ENCODE measurements around the gene SYPL2. TPM values are rescaled to one million over a fixed set of nuclear protein-coding genes. Genes with fewer than 3 reads are reported as not detected.

Gene SYPL2
- total and polyA plus RNA-seq, 4 donors: 0.14 to 4.7 (median 3.7) TPM

DNA sequence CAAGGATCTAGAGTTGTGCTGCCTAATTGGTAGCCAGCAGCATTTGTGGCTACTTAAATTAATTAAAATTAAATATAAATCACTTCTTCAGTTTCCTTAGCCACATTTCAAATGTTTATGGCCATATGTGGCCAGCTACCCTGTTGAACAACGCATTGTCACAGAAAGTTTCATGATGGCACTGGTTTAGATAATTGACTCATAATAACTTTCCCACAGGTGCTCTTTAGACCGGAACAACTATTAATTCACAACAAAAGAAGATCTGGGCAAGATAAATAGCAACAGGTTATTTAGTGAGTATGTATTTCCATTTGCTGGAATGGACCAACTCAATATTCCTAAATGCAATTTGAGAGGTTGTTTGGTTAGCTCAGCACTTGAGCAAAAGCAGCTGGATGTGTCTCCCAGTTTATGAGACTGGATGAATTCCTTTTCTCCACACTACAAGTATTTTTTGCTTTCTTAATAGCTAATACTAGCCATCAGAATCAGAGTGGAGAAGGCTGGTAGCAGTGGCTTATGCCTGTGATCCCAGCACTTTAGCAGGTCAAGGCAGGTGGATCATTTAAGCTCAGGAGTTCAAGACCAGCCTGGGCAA lies 46.9 kb downstream of the SYPL2 start:
- WGBS: 92% methylated on average over 2 of the region's 2 CpGs
- no peaks in the 10 kb centered on the region for H3K9me3 ChIP-seq (ENCODE audit: control insufficient read depth in 4 of 4, low read length in 3 of 4)
- TF ChIP-seq RAD21 (IDR thresholded peaks at IDR 0.05) (no peak), SP1 (IDR thresholded peaks at IDR 0.05) (no peak)
- TF ChIP-seq, protein P1, sequence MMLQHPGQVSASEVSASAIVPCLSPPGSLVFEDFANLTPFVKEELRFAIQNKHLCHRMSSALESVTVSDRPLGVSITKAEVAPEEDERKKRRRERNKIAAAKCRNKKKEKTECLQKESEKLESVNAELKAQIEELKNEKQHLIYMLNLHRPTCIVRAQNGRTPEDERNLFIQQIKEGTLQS (IDR thresholded peaks at IDR 0.05): no peak
- no peak for DNase-seq (ENCODE audit: low spot score)
- H3K9ac ChIP-seq (ENCODE audit: low read depth in 1 of 2, low read length in 2 of 2): no peak overlapping the region
- no peak overlapping the region for H3K27ac ChIP-seq (ENCODE audit: low read depth in 1 of 2, low read length in 2 of 2)
- H3K4me3 ChIP-seq (ENCODE audit: low read depth in 1 of 3, low read length in 3 of 3): no peak overlapping the region
- peaks cover 3 to 19% (median 9%) of the 10 kb centered on the region in 4 donors for H3K4me1 ChIP-seq (ENCODE audit: control insufficient read depth in 4 of 4, insufficient read depth in 4 of 4, low read length in 3 of 4)
- no peaks in the 10 kb centered on the region for H3K36me3 ChIP-seq (ENCODE audit: control insufficient read depth in 4 of 4, insufficient read depth in 3 of 4, low read depth in 1 of 4, low read length in 3 of 4)
- no peaks in the 10 kb centered on the region for H3K27me3 ChIP-seq (ENCODE audit: control insufficient read depth in 4 of 4, insufficient read depth in 4 of 4, low read length in 3 of 4)

DNA sequence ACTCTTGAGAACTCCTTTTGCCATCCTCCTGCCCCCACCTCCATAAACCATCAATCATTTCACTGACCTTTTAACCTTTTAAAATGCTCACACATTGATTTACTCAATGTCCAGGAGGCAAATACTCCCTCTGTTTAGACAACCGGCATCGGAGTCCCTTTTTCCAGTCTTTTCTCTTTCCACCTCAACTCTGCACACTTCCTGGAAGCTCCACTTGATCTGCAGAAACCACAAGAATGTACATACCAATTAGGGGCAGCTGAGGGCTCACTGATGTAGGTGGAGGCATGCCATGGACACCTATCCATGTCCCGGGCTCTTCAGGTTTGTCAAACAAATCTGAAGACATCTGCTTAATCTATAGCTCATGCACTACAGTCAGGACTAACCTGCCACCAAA lies 48.5 kb downstream of the SYPL2 start:
- Histone ChIP-seq H3K4me1 (ENCODE audit: control insufficient read depth in 4 of 4, insufficient read depth in 4 of 4, low read length in 3 of 4) (peaks cover 0 to 6% (median 5%) of the 10 kb centered on the region in 4 donors), H3K4me3 (ENCODE audit: low read depth in 1 of 3, low read length in 3 of 3) (no peak overlapping the region), H3K9me3 (ENCODE audit: control insufficient read depth in 4 of 4, low read length in 3 of 4) (no peaks in the 10 kb centered on the region), H3K9ac (ENCODE audit: low read depth in 1 of 2, low read length in 2 of 2) (no peak overlapping the region), H3K27me3 (ENCODE audit: control insufficient read depth in 4 of 4, insufficient read depth in 4 of 4, low read length in 3 of 4) (no peaks in the 10 kb centered on the region), H3K36me3 (ENCODE audit: control insufficient read depth in 4 of 4, insufficient read depth in 3 of 4, low read depth in 1 of 4, low read length in 3 of 4) (no peaks in the 10 kb centered on the region), H3K27ac (ENCODE audit: low read depth in 1 of 2, low read length in 2 of 2) (no peak overlapping the region)
- WGBS: 68% methylated on average over 3 of the region's 3 CpGs
- DNase-seq (ENCODE audit: low spot score): no peak
- TF ChIP-seq FOXA2 (IDR thresholded peaks at IDR 0.05) (no peak), GABPA (IDR thresholded peaks at IDR 0.05 in 1 of 2, conservative IDR thresholded peaks at IDR 0.05 in 1 of 2) (no peak), RXRA (IDR thresholded peaks at IDR 0.05) (no peak), NR2F2 (IDR thresholded peaks at IDR 0.05) (no peak), HNF4G (IDR thresholded peaks at IDR 0.05) (no peak)
- TF ChIP-seq, protein P2, sequence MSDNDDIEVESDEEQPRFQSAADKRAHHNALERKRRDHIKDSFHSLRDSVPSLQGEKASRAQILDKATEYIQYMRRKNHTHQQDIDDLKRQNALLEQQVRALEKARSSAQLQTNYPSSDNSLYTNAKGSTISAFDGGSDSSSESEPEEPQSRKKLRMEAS (IDR thresholded peaks at IDR 0.05): no peak
- TF ChIP-seq, protein P3, sequence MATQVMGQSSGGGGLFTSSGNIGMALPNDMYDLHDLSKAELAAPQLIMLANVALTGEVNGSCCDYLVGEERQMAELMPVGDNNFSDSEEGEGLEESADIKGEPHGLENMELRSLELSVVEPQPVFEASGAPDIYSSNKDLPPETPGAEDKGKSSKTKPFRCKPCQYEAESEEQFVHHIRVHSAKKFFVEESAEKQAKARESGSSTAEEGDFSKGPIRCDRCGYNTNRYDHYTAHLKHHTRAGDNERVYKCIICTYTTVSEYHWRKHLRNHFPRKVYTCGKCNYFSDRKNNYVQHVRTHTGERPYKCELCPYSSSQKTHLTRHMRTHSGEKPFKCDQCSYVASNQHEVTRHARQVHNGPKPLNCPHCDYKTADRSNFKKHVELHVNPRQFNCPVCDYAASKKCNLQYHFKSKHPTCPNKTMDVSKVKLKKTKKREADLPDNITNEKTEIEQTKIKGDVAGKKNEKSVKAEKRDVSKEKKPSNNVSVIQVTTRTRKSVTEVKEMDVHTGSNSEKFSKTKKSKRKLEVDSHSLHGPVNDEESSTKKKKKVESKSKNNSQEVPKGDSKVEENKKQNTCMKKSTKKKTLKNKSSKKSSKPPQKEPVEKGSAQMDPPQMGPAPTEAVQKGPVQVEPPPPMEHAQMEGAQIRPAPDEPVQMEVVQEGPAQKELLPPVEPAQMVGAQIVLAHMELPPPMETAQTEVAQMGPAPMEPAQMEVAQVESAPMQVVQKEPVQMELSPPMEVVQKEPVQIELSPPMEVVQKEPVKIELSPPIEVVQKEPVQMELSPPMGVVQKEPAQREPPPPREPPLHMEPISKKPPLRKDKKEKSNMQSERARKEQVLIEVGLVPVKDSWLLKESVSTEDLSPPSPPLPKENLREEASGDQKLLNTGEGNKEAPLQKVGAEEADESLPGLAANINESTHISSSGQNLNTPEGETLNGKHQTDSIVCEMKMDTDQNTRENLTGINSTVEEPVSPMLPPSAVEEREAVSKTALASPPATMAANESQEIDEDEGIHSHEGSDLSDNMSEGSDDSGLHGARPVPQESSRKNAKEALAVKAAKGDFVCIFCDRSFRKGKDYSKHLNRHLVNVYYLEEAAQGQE (IDR thresholded peaks at IDR 0.05): no peak

DNA sequence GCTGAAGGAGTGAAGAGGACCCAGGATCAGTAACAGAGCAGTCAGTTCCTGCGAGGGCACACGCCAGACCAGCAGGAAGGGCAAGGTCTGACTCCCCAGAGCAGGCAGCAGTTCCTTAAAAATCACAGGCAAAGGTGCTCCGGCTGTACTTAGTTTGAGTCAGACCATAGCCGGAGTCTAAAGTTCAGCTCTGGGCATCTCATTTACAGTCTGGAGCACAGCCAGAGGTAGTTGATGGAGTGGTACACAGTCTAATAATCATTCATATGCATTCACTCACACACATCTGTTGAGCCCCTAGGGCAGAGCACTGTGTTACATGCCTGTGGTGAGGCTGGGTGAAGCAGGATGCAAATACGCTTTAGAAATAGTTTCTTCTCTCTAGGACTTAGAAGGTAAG lies 50.5 kb downstream of the SYPL2 start:
- DNase-seq (ENCODE audit: low spot score): no peak

More for the DNA sequence above, 50.5 kb downstream of the SYPL2 start:
- Histone ChIP-seq H3K9me3 (ENCODE audit: control insufficient read depth in 4 of 4, low read length in 3 of 4) (no peaks in the 10 kb centered on the region), H3K27me3 (ENCODE audit: control insufficient read depth in 4 of 4, insufficient read depth in 4 of 4, low read length in 3 of 4) (no peaks in the 10 kb centered on the region), H3K4me1 (ENCODE audit: control insufficient read depth in 4 of 4, insufficient read depth in 4 of 4, low read length in 3 of 4) (no peaks in the 10 kb centered on the region), H3K4me3 (ENCODE audit: low read depth in 1 of 3, low read length in 3 of 3) (no peak overlapping the region), H3K9ac (ENCODE audit: low read depth in 1 of 2, low read length in 2 of 2) (no peak overlapping the region), H3K36me3 (ENCODE audit: control insufficient read depth in 4 of 4, insufficient read depth in 3 of 4, low read depth in 1 of 4, low read length in 3 of 4) (no peaks in the 10 kb centered on the region), H3K27ac (ENCODE audit: low read depth in 1 of 2, low read length in 2 of 2) (no peak overlapping the region)
- WGBS: 80% methylated on average over 5 of the region's 5 CpGs
- no peak for TF ChIP-seq RXRA (IDR thresholded peaks at IDR 0.05)
- TF ChIP-seq RAD21 (IDR thresholded peaks at IDR 0.05): no peak
- TF ChIP-seq EGR1 (IDR thresholded peaks at IDR 0.05; ENCODE audit: low read depth in 2 of 2): no peak
